Activated CD4-positive, alpha-beta T cell treated with anti-CD3 and anti-CD28 coated beads, Interleukin-2, Interleukin-4, amounts not matched to agents 100 ng/mL and 50 ng/mL, durations not matched to agents 16 hours and 8 hours (primary cell): ENCODE results near the gene ERCC1.

Experiments used
- DNase-seq: peaks from one replicate; pipeline ENCODE4 v3.0.0-alpha.2; 2020; ENCODE audit warnings: low spot score

The ERCC1 gene

DNA sequence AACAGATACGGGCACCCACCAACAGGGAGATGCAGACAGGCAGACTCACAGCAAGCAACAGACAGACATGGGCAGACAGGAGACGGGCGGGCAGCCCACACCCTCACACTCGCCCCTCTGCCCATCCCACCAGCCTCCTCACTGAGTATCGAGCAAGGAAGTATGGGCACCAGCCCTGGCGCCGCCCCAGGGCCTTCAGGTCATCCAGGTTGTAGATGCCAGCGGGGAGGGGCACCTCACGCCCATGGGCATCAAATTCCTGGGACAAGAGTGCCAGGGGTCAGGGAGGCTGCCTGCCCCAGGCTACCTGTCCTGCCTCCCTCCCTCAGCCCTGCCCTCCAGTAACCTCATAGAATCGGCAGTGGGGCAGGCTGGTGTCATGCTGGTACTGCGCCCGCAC lies 59.0 kb downstream of the ERCC1 start:
- no peak for DNase-seq

DNA sequence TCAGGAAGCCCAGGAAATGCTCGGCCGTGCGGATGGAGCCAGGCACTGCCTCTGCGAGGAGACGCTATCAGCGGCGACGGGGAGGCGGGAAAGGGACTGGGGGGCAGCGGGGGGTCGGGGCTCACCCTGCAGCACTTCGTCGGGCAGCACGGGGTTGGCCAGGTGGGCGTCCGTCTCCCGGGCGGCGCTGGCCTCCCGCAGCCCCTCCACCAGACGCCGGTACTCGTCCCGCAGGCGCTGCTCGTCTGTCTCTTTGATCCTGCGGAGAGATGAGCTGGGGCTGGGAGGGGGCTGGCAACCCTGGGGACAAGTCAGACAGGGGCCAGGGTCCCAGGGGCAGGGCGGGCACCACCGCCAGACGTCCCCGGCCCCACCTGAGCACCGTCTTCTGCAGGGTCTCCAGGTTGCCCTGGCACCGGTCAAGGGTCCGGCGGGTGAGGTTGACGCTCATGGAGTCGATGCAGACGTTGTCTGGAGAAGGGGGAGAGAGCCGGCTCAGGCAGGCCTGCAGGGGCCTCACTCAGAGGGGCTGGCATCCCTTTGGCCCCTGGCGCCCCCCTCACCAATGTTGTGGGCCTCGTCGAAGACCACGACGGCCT lies 59.8 kb downstream of the ERCC1 start:
- DNase-seq = no peak

DNA sequence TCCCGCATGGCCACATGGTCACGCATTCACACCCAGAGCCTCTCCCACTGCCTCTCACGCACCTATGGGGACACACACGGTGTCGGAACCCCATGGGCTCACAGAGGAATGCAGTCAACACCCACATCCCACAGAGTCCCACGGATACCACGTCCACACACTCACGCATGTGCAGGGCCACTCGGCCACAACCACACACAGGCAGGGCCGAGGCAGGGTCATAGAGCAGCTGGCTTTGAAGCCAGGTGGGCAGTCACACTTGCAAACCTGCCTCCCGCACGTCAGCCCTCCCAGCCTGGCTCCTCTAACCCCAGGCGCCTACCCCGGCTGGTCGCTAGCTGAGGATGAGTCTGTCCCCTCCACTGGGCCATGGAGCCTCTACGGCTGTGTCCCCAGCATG lies 61.4 kb downstream of the ERCC1 start:
- no peak for DNase-seq

DNA sequence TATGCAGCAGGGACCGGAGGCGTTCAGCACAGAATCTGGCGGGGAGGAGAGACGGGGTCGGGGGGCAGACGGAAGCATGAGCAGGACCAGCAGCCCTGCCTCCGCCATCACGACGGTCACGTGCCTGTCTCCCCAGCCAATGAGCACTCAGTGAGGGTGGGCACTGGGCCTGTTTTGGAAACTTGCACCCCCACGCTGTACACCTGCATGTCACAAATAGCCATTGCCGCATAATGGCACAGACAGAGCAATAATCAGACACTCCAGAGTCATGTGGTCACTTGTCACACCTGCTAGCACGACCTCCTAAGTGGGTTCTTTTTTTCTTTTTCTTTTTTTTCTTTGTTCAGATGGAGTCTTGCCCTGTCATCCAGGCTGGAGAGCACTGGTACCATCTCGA lies 62.1 kb downstream of the ERCC1 start:
- no peak for DNase-seq

DNA sequence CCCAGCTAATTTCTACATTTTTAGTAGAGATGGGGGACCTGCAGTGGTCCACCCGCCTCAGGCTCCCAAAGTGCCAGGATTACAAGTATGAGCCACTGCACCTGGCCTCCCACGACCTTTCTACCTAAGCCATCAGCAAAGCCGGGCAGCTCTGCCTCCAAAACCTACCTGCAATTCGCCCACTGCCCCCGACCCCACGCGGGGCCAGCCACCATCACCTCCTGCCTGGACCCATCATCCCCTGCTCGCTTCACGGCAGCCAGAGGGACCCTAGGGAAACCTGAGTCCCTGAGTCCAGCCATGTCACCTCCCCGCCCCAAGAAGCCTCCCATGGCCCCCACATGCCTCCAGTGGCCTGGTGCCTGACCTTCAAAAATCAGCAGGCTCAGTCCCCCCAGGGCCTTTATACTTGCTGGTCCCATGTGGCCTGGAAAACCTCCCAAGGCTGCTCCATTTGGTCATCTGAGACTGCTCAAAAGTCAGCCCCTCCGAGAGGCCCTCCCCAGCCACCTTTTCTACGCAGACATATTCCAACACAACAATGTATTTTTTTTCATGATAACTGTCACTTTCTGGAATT lies 65.4 kb downstream of the ERCC1 start:
- no peak for DNase-seq

DNA sequence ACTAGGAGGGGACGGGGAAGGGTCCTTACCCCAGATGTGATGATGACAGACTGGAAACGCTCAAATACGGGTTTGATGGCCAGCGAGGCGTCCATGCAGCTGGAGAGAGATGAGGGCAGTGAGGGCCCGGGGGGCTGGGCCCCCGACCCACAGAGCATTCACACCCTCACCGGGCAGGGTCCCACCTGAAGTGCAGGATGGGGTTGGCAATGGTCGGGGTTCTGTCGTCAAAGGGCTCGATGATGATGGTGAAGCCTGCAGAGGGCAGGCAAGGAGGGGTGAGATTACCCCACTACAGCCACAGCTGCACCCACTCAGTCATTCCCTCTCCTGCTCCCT lies 66.3 kb downstream of the ERCC1 start:
- no peak for DNase-seq
